HCT116 (cell line): ENCODE results near the gene RPL10A. TPM values are rescaled to one million over a fixed set of nuclear protein-coding genes. Genes with fewer than 3 reads are reported as not detected.

Experiments used
- ATAC-seq: fragments of 200-7000 bp; cut with Tn5 transposase; 2 replicates; pipeline ENCODE4 v1.9.1; 2020; ENCODE audit warnings: mild to moderate bottlenecking, moderate library complexity
- BruUV-seq: library from RNA; stranded (reverse); fragments of 400-500 nt; replicated peaks from 2 replicates; lab custom pipeline; 2021; lab: Mats Ljungman, UMichigan
- CTCF ChIA-PET: fragments of 300-600 bp; sonication (Branson Sonifier 250); formaldehyde crosslinking; loops from one replicate; lab custom pipeline; 2021; ENCODE audit warnings: antibody characterized with exemption; lab: Charles Lee
- POLR2A ChIA-PET: fragments of 300-600, 350-600 bp; sonication (Branson Sonifier 250); formaldehyde crosslinking; loops from one replicate; lab custom pipeline; 2021; ENCODE audit warnings: antibody characterized with exemption; lab: Charles Lee
- RAD21 ChIA-PET, 2 experiments: fragments of 300-600 bp; sonication (Branson Sonifier 250); formaldehyde crosslinking; loops; one replicate each; lab custom pipeline; 2023; ENCODE audit warnings: low total read pairs in 2 of 2; ENCODE audit not compliant: uncharacterized antibody in 2 of 2, unreplicated experiment in 2 of 2, low non-redundant PET in 1 of 2; lab: Charles Lee
- DNase-seq: peaks from one replicate; pipeline ENCODE4 v3.0.0-alpha.2; 2010; ENCODE audit warnings: low read depth, low spot score
- H2AFZ ChIP-seq: fragments of 200-600 bp; shearing (Covaris generic), sonication (generic); 2 replicates; pipeline ENCODE4 v1.6.1; 2017; ENCODE audit warnings: low read depth, mixed run types, mixed read lengths, antibody characterized with exemption, low read length; ENCODE audit not compliant: poor library complexity, severe bottlenecking
- H3K27ac ChIP-seq: 2 replicates; pipeline ENCODE4 v1.5.1; 2012; ENCODE audit warnings: low read depth, low read length
- H3K27me3 ChIP-seq: fragments of 200-600 bp; sonication (generic); 2 replicates; pipeline ENCODE4 v1.6.1; 2016; ENCODE audit warnings: mixed run types, low read length, mixed read lengths; ENCODE audit not compliant: insufficient read depth
- H3K36me3 ChIP-seq, 2 experiments: fragments of 200-500 bp in 1 of 2; fragments of 200-600 bp in 1 of 2; sonication (Bioruptor generic) in 1 of 2; sonication (generic) in 1 of 2; 2 replicates each; pipeline versions ENCODE4 v1.5.1 to v1.6.1; 2014 to 2016; ENCODE audit warnings: low read length in 2 of 2, inconsistent platforms in 1 of 2, mixed read lengths in 1 of 2, mixed run types in 1 of 2; ENCODE audit not compliant: insufficient read depth in 2 of 2, control insufficient read depth in 1 of 2
- H3K4me1 ChIP-seq, 2 experiments: fragments of 200-600 bp in 1 of 2; sonication (generic) in 1 of 2; 2 replicates each; pipeline versions ENCODE4 v1.5.1 to v1.6.1; 2012 to 2017; ENCODE audit warnings: low read length in 2 of 2, inconsistent platforms in 1 of 2, mild to moderate bottlenecking in 1 of 2, mixed read lengths in 1 of 2, mixed run types in 1 of 2, moderate library complexity in 1 of 2; ENCODE audit not compliant: insufficient read depth in 2 of 2, control insufficient read depth in 1 of 2
- H3K4me2 ChIP-seq: fragments of 200-600 bp; sonication (generic); 2 replicates; pipeline ENCODE4 v1.6.1; 2017; ENCODE audit warnings: mixed run types, low read length, mixed read lengths
- H3K4me3 ChIP-seq, 2 experiments: fragments of 200-600 bp in 1 of 2; sonication (generic) in 1 of 2; replicated peaks in 1 of 2; 2 replicates each; pipeline ENCODE4 v1.5.1; 2011 to 2016; ENCODE audit warnings: low read length in 2 of 2, control low read depth in 1 of 2, low read depth in 1 of 2, mild to moderate bottlenecking in 1 of 2, mixed read lengths in 1 of 2, mixed run types in 1 of 2
- H3K79me2 ChIP-seq: fragments of 200-600 bp; sonication (generic); 2 replicates; pipeline ENCODE4 v1.6.1; 2017; ENCODE audit warnings: mild to moderate bottlenecking, mixed run types, low read length, moderate library complexity, mixed read lengths; ENCODE audit not compliant: insufficient read depth
- H3K9ac ChIP-seq: fragments of 200-600 bp; sonication (generic); 2 replicates; pipeline ENCODE4 v1.6.1; 2016; ENCODE audit warnings: low read length, mixed read lengths
- H3K9me2 ChIP-seq: fragments of 200-600 bp; sonication (generic), shearing (Covaris generic); 2 replicates; pipeline ENCODE4 v1.6.1; 2017; ENCODE audit warnings: mixed run types, mild to moderate bottlenecking, moderate library complexity; ENCODE audit not compliant: insufficient read depth
- H3K9me3 ChIP-seq, 2 experiments: fragments of 200-500 bp in 1 of 2; fragments of 200-600 bp in 1 of 2; sonication (Bioruptor generic) in 1 of 2; sonication (generic) in 1 of 2; 2 replicates each; pipeline ENCODE4 v1.6.1; 2014 to 2017; ENCODE audit warnings: low read length in 2 of 2, mixed read lengths in 2 of 2, inconsistent platforms in 1 of 2, low read depth in 1 of 2, mild to moderate bottlenecking in 1 of 2, mixed run types in 1 of 2, moderate library complexity in 1 of 2; ENCODE audit not compliant: control insufficient read depth in 1 of 2, insufficient read depth in 1 of 2
- H4K20me1 ChIP-seq: fragments of 200-600 bp; sonication (generic), shearing (Covaris generic); 2 replicates; pipeline ENCODE4 v1.6.1; 2017; ENCODE audit warnings: mixed run types, mild to moderate bottlenecking, moderate library complexity; ENCODE audit not compliant: insufficient read depth
- CBX3 ChIP-seq: IDR thresholded peaks from 2 replicates; pipeline ENCODE4 v1.6.1; 2012; ENCODE audit warnings: low read depth
- CTCF ChIP-seq, 3 experiments: fragments of 200-600 bp in 1 of 3; sonication (generic) in 1 of 3; IDR thresholded peaks in 2 of 3; conservative IDR thresholded peaks in 1 of 3; 2 replicates each; pipeline ENCODE4 v1.5.1; 2012 to 2017; ENCODE audit warnings: low read depth in 2 of 3, low read length in 2 of 3, antibody characterized with exemption in 1 of 3, borderline replicate concordance in 1 of 3, control low read depth in 1 of 3, mild to moderate bottlenecking in 1 of 3, mixed read lengths in 1 of 3, mixed run types in 1 of 3, moderate library complexity in 1 of 3; ENCODE audit not compliant: insufficient read depth in 1 of 3
- EGR1 ChIP-seq: IDR thresholded peaks from 2 replicates; pipeline ENCODE4 v1.6.1; 2012; ENCODE audit warnings: low read depth
- ELF1 ChIP-seq: IDR thresholded peaks from 2 replicates; pipeline ENCODE4 v1.6.1; 2012; ENCODE audit warnings: low read depth, borderline replicate concordance
- EZH2 ChIP-seq: fragments of 200-600 bp; sonication (generic); IDR thresholded peaks from 2 replicates; pipeline ENCODE4 v1.6.1; 2017; ENCODE audit warnings: antibody characterized with exemption, mixed run types
- JUND ChIP-seq: IDR thresholded peaks from 2 replicates; pipeline ENCODE4 v1.6.1; 2012
- MAX ChIP-seq: IDR thresholded peaks from 2 replicates; pipeline ENCODE4 v1.6.1; 2012
- POLR2AphosphoS5 ChIP-seq: IDR thresholded peaks from 2 replicates; pipeline ENCODE4 v1.6.1; 2011; ENCODE audit warnings: mild to moderate bottlenecking, low read depth, low read length, moderate library complexity
- RAD21 ChIP-seq: IDR thresholded peaks from 2 replicates; pipeline ENCODE4 v1.6.1; 2012; ENCODE audit warnings: low read depth, mild to moderate bottlenecking
- REST ChIP-seq: IDR thresholded peaks from 2 replicates; pipeline ENCODE4 v1.6.1; 2012; ENCODE audit warnings: low read depth
- SIN3A ChIP-seq: IDR thresholded peaks from 2 replicates; pipeline ENCODE4 v1.6.1; 2012; ENCODE audit warnings: low read depth
- SP1 ChIP-seq: IDR thresholded peaks from 2 replicates; pipeline ENCODE4 v1.6.1; 2012; ENCODE audit warnings: low read depth
- SRF ChIP-seq: IDR thresholded peaks from 2 replicates; pipeline ENCODE4 v1.6.1; 2012; ENCODE audit warnings: low read depth
- YY1 ChIP-seq: IDR thresholded peaks from 2 replicates; pipeline ENCODE4 v1.6.1; 2011; ENCODE audit warnings: low read length, low read depth, moderate library complexity, mild to moderate bottlenecking; ENCODE audit not compliant: insufficient replicate concordance; ENCODE audit errors: extremely low read depth
- ZBTB33 ChIP-seq: IDR thresholded peaks from 2 replicates; pipeline ENCODE4 v1.6.1; 2011; ENCODE audit warnings: mild to moderate bottlenecking, low read length, moderate library complexity; ENCODE audit not compliant: insufficient replicate concordance; ENCODE audit errors: extremely low read depth
- ZFX ChIP-seq: fragments of 450-650 bp; IDR thresholded peaks from 2 replicates; pipeline ENCODE4 v1.6.1; 2017
- ZNF274 ChIP-seq: fragments of 200-500 bp; sonication (Bioruptor generic); IDR thresholded peaks from 2 replicates; pipeline ENCODE4 v1.6.1; 2014; ENCODE audit warnings: mild to moderate bottlenecking, low read depth, low read length, inconsistent platforms
- intact Hi-C: fragments of 100-400 bp; cut with micrococcal nuclease; formaldehyde crosslinking; loops from 2 replicates; pipeline ENCODE4 v1.10.0; 2022
- total RNA-seq: library from RNA; stranded (reverse); gene quantifications from one replicate; pipeline ENCODE4 v1.2.1, GENCODE V29; 2021; ENCODE audit not compliant: unreplicated experiment

RPL10A gene
- total RNA-seq, 1 experiment from 2014 or later: 1,981 TPM

- ChIA-PET CTCF (no interaction called here), RAD21 (no interaction called here), POLR2A (interaction anchor here (1.2 to 1.4 kb wide), 2 partner anchors 10 to 19 kb away, joined by 4 read pairs; partner anchors contain the start of gene TEAD3)
- Histone ChIP-seq H3K9me3 (no peaks in the 10 kb centered on the region), H3K4me3 (no peak overlapping the region), H3K27ac (no peak overlapping the region), H2AFZ (no peak overlapping the region), H3K9me2 (no peaks in the 10 kb centered on the region), H3K4me2 (no peak overlapping the region), H3K4me1 (no peaks in the 10 kb centered on the region), H3K27me3 (no peaks in the 10 kb centered on the region), H4K20me1 (peaks cover 6% of the 10 kb centered on the region; the same call in 1 of the 2 replicates), H3K9ac (no peak overlapping the region), H3K79me2 (no peaks in the 10 kb centered on the region), H3K36me3 (peaks cover 0 to 2% of the 10 kb centered on the region in 2 experiments; a peak in 1 of 4 replicates)
- no TSS peak for BruUV-seq
- intact Hi-C loops: no loop called here
- TF ChIP-seq MAX: no peak
- no peak for TF ChIP-seq CTCF (IDR thresholded peaks at IDR 0.05 in 2 of 3, conservative IDR thresholded peaks at IDR 0.05 in 1 of 3; ENCODE audit: borderline replicate concordance in 1 of 3, insufficient read depth in 1 of 3, low read depth in 2 of 3, low read length in 2 of 3)
- TF ChIP-seq SIN3A: no peak
- TF ChIP-seq ZNF274: no peak
- TF ChIP-seq ELF1: no peak
- TF ChIP-seq ZBTB33: no peak
- no peak for TF ChIP-seq POLR2AphosphoS5
- no peak for TF ChIP-seq SRF
- TF ChIP-seq EZH2: no peak
- TF ChIP-seq RAD21: no peak
- TF ChIP-seq JUND: no peak
- TF ChIP-seq REST: no peak
- TF ChIP-seq SP1: no peak
- no peak for TF ChIP-seq EGR1
- TF ChIP-seq YY1: no peak
- TF ChIP-seq CBX3: no peak
- TF ChIP-seq ZFX: no peak
- ATAC-seq: no peak
- DNase-seq: no peak
Observed at GRCh38 chr6:35477551-35478179, 9.5 kb downstream of the RPL10A start.
